ENCODE measurements around the gene DHRS4.
"Not testable (repeated sequence)": the region's sequence is repeated elsewhere in the genome, so short reads cannot be mapped to it uniquely, and the experiment has no call there.

DHRS4 gene

DNA sequence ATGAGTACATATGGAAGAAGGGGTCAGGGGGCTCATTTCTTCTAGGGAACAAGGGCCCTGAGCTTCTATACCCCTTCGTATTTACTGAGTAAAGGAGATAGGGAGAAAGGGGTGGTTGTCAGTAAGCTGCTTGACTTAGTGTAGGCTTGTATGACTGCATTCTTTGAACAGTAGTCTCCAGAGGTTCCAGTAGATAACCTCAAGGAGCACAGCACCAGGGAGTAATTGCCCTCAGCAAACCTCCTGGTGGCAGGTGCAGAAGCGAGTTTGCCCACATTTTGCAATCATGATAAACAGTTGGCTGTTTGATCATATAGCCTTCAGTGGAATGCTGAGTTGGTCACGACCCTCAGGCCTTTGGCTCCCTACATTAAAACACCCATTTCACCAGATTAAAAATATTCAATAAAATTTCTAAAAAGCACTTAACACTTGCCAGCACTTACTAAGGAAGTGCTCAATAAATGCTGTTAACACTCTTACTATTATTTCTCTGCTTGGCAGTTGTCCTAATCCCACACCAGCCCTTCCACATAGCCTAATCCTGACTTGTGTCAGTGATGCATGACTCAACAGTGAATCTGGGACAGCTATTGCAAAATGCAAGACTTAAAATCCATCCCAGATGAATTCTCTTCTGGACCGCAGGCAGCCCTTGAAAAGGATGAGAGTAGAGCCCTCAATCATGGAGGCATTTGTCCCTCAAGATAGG lies 31.5 kb downstream of the DHRS4 start:
- H3K27ac ChIP-seq (ENCODE audit: poor library complexity, severe bottlenecking): no peak overlapping the region
- no peaks in the 10 kb centered on the region for H3K27me3 ChIP-seq (ENCODE audit: insufficient read depth, poor library complexity, severe bottlenecking)
- H3K36me3 ChIP-seq (ENCODE audit: low read depth): no peaks in the 10 kb centered on the region
- DNase-seq (ENCODE audit: low spot score): no peak
- TF ChIP-seq, protein P1, sequence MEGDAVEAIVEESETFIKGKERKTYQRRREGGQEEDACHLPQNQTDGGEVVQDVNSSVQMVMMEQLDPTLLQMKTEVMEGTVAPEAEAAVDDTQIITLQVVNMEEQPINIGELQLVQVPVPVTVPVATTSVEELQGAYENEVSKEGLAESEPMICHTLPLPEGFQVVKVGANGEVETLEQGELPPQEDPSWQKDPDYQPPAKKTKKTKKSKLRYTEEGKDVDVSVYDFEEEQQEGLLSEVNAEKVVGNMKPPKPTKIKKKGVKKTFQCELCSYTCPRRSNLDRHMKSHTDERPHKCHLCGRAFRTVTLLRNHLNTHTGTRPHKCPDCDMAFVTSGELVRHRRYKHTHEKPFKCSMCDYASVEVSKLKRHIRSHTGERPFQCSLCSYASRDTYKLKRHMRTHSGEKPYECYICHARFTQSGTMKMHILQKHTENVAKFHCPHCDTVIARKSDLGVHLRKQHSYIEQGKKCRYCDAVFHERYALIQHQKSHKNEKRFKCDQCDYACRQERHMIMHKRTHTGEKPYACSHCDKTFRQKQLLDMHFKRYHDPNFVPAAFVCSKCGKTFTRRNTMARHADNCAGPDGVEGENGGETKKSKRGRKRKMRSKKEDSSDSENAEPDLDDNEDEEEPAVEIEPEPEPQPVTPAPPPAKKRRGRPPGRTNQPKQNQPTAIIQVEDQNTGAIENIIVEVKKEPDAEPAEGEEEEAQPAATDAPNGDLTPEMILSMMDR (IDR thresholded peaks at IDR 0.05; ENCODE audit: poor library complexity, severe bottlenecking): no peak
- peaks cover 23% of the 10 kb centered on the region for H3K4me1 ChIP-seq (ENCODE audit: insufficient read depth, poor library complexity, severe bottlenecking)
- H3K4me3 ChIP-seq (ENCODE audit: severe bottlenecking): no peak overlapping the region
- H3K9me3 ChIP-seq (ENCODE audit: severe bottlenecking): no peaks in the 10 kb centered on the region
- ATAC-seq (ENCODE audit: low read depth): peak; percentile 60

DNA sequence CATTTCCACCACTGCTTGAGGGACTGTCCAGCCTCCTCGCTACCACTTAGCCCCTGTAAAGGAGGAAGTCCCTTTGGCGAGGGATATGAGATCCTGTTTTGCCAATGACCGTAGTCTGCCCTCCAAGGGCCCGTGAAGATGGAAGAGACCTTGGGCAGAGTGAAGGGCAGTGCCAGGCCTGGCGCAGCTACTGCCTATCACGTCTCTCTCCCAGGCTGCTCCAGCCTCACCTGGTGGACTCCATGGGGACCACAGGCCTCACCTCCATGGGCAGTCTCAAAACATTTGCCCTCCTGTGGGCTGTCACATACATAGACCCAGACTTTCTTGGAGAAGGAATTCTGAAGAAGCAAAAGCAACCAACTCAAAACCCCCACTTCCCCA lies 34.6 kb downstream of the DHRS4 start:
- ATAC-seq (ENCODE audit: low read depth): peak; percentile 24; the same call in 1 of the 3 replicates
- H3K36me3 ChIP-seq (ENCODE audit: low read depth); H3K4me3 ChIP-seq (ENCODE audit: severe bottlenecking); H3K9me3 ChIP-seq (ENCODE audit: severe bottlenecking); H3K27ac ChIP-seq (ENCODE audit: poor library complexity, severe bottlenecking); H3K27me3 ChIP-seq (ENCODE audit: insufficient read depth, poor library complexity, severe bottlenecking); DNase-seq (ENCODE audit: low spot score): not testable (repeated sequence)
- H3K4me1 ChIP-seq (ENCODE audit: insufficient read depth, poor library complexity, severe bottlenecking): peaks cover 23% of the 10 kb centered on the region

- not testable (repeated sequence) for H3K4me3 ChIP-seq (ENCODE audit: severe bottlenecking); H3K36me3 ChIP-seq (ENCODE audit: low read depth); H3K9me3 ChIP-seq (ENCODE audit: severe bottlenecking); H3K27me3 ChIP-seq (ENCODE audit: insufficient read depth, poor library complexity, severe bottlenecking); H3K27ac ChIP-seq (ENCODE audit: poor library complexity, severe bottlenecking)
- H3K4me1 ChIP-seq (ENCODE audit: insufficient read depth, poor library complexity, severe bottlenecking): peaks cover 23% of the 10 kb centered on the region
- ATAC-seq (ENCODE audit: low read depth) (peak; percentile 86), DNase-seq (ENCODE audit: low spot score) (peak; percentile 71)
Observed at GRCh38 chr14:23988607-23989363, 35.2 kb downstream of the DHRS4 start, which contains the start of gene DHRS4L2. TSS of gene DHRS4L2 (plus strand) at chr14:23988929. CDS start at chr14:23988948, 19 bp downstream.

DNA sequence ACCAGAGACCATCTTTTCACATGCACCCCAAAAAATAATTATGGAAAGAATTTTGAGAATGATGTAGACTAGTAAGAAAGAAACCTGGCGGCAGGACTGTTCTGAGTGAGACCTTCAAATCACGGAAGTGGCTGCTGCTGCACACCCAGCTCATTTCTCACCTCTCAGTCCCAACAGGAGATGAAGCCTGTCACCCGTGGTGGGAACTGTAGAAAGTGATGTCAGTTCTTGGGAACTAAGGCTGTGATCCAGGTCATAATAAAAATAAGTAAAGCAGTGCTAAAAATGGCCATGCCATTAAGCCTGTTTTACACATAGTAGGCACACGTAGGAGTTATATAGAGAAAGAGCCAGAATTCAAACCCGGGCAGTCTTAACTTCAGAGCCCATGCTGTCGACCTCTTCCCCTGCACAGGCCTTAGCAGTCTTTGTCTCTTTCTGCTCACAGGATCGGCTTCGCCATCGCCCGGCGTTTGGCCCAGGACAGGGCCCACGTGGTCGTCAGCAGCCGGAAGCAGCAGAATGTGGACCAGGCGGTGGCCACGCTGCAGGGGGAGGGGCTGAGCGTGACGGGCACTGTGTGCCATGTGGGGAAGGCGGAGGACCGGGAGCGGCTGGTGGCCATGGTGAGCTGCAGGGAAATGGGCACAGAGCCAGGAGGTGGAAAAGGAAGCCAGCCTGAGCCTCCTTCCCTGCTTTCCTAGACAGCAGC lies 36.3 kb downstream of the DHRS4 start:
- H3K4me3 ChIP-seq (ENCODE audit: severe bottlenecking); H3K27ac ChIP-seq (ENCODE audit: poor library complexity, severe bottlenecking); H3K9me3 ChIP-seq (ENCODE audit: severe bottlenecking); ATAC-seq (ENCODE audit: low read depth); H3K36me3 ChIP-seq (ENCODE audit: low read depth); DNase-seq (ENCODE audit: low spot score); H3K27me3 ChIP-seq (ENCODE audit: insufficient read depth, poor library complexity, severe bottlenecking): not testable (repeated sequence)
- peaks cover 23% of the 10 kb centered on the region for H3K4me1 ChIP-seq (ENCODE audit: insufficient read depth, poor library complexity, severe bottlenecking)

DNA sequence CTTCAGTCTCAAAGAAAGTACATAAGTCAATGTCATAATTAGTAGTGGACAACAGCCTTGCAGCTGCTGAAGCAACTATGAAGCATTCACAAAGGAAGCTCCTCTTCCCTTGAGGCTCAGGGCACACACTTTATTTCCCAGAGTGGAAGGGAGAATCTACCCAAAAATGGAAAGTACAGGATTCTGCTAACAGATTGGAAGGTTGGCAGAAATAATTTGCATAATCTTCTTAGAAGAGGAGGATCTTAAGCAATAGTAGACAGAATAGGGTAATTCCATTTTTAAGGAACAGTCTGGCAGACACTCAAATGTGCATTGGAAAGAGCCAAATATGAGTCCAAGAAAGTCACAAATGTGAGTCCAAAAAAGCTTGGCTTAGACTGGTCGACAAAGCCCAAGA lies 37.4 kb downstream of the DHRS4 start:
- ATAC-seq (ENCODE audit: low read depth); H3K4me3 ChIP-seq (ENCODE audit: severe bottlenecking); H3K36me3 ChIP-seq (ENCODE audit: low read depth); H3K27me3 ChIP-seq (ENCODE audit: insufficient read depth, poor library complexity, severe bottlenecking); DNase-seq (ENCODE audit: low spot score); H3K9me3 ChIP-seq (ENCODE audit: severe bottlenecking); H3K27ac ChIP-seq (ENCODE audit: poor library complexity, severe bottlenecking): not testable (repeated sequence)
- peaks cover 16% of the 10 kb centered on the region for H3K4me1 ChIP-seq (ENCODE audit: insufficient read depth, poor library complexity, severe bottlenecking)

DNA sequence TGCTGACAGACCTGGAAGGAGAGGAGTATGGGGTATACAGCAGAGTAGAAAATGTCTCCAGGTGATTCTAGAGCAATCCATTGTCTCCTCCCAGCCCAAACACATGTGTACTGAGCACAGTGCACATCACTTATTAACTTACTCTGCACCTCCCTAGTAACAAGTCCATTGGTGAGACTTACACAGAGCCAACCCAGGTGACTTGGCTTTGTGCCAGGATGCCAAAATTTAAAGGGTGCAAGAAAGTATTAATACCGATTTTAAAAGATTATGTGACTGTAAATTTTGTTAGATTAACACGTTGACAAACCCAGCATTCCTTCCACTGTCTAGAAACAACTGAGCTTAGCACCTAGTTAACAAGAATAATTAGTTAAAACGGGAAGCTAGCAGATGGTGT lies 39.5 kb downstream of the DHRS4 start:
- not testable (repeated sequence) for H3K27me3 ChIP-seq (ENCODE audit: insufficient read depth, poor library complexity, severe bottlenecking); H3K9me3 ChIP-seq (ENCODE audit: severe bottlenecking); H3K4me3 ChIP-seq (ENCODE audit: severe bottlenecking); H3K4me1 ChIP-seq (ENCODE audit: insufficient read depth, poor library complexity, severe bottlenecking); DNase-seq (ENCODE audit: low spot score); H3K27ac ChIP-seq (ENCODE audit: poor library complexity, severe bottlenecking); H3K36me3 ChIP-seq (ENCODE audit: low read depth); ATAC-seq (ENCODE audit: low read depth)

- H3K9me3 ChIP-seq (ENCODE audit: severe bottlenecking): not testable (repeated sequence)
Observed at GRCh38 chr14:23996009-23996408, 42.4 kb downstream of the DHRS4 start.

DNA sequence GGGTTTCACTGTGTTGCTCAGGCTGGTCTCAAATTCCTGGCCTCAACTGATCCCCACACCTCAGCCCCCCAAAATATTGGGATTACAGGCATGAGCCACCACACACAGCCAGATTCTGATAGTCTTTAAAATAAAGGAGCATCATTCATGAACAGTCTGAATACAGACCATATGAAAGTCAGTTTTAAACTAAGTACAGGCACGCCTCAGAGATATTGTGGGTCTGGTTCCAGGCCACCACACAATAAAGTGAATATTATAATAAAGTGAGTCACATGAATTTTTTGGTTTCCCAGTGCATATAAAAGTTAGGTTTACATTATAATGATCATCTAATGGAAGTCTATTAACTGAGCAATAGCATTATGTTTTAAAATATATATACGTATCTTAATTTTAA lies 43.3 kb downstream of the DHRS4 start:
- not testable (repeated sequence) for H3K9me3 ChIP-seq (ENCODE audit: severe bottlenecking); H3K4me3 ChIP-seq (ENCODE audit: severe bottlenecking); ATAC-seq (ENCODE audit: low read depth); H3K27me3 ChIP-seq (ENCODE audit: insufficient read depth, poor library complexity, severe bottlenecking); H3K4me1 ChIP-seq (ENCODE audit: insufficient read depth, poor library complexity, severe bottlenecking); H3K27ac ChIP-seq (ENCODE audit: poor library complexity, severe bottlenecking); H3K36me3 ChIP-seq (ENCODE audit: low read depth); DNase-seq (ENCODE audit: low spot score)

More at GRCh38 chr14:23996009-23996408, 42.4 kb downstream of the DHRS4 start:
- H3K36me3 ChIP-seq (ENCODE audit: low read depth); ATAC-seq (ENCODE audit: low read depth); H3K27me3 ChIP-seq (ENCODE audit: insufficient read depth, poor library complexity, severe bottlenecking); H3K4me1 ChIP-seq (ENCODE audit: insufficient read depth, poor library complexity, severe bottlenecking); DNase-seq (ENCODE audit: low spot score); H3K27ac ChIP-seq (ENCODE audit: poor library complexity, severe bottlenecking); H3K4me3 ChIP-seq (ENCODE audit: severe bottlenecking): not testable (repeated sequence)

DNA sequence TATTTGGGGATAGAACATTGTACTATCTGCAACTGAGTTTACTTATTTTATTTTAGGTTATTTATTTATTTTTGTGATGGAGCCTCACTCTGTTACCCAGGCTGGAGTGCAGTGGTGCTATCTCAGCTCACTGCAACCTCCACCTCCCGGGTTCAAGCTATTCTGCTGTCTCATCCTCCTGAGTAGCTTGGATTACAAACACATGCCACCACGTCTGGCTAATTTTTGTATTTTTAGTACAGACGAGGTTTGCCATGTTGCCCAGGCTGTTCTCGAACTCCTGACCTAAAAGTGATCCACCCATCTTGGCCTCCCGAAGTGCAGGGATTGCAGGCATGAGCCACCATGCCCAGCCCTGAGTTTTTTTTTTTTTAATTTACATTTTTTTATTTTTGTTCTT lies 46.1 kb downstream of the DHRS4 start:
- H3K36me3 ChIP-seq (ENCODE audit: low read depth); H3K4me1 ChIP-seq (ENCODE audit: insufficient read depth, poor library complexity, severe bottlenecking); H3K9me3 ChIP-seq (ENCODE audit: severe bottlenecking); H3K27ac ChIP-seq (ENCODE audit: poor library complexity, severe bottlenecking); ATAC-seq (ENCODE audit: low read depth); DNase-seq (ENCODE audit: low spot score); H3K27me3 ChIP-seq (ENCODE audit: insufficient read depth, poor library complexity, severe bottlenecking); H3K4me3 ChIP-seq (ENCODE audit: severe bottlenecking): not testable (repeated sequence)

GRCh38 chr14:24001078-24001477 lies 47.5 kb downstream of the DHRS4 start:
- H3K4me1 ChIP-seq (ENCODE audit: insufficient read depth, poor library complexity, severe bottlenecking); H3K27me3 ChIP-seq (ENCODE audit: insufficient read depth, poor library complexity, severe bottlenecking); H3K36me3 ChIP-seq (ENCODE audit: low read depth); H3K27ac ChIP-seq (ENCODE audit: poor library complexity, severe bottlenecking); DNase-seq (ENCODE audit: low spot score); H3K9me3 ChIP-seq (ENCODE audit: severe bottlenecking); H3K4me3 ChIP-seq (ENCODE audit: severe bottlenecking); ATAC-seq (ENCODE audit: low read depth): not testable (repeated sequence)
